ENCODE measurements around the gene ZNF416.

The ZNF416 gene

GRCh38 chr19:57578487-57579205, at the start of gene ZNF416:
TSS of gene ZNF416 (minus strand) at chr19:57578911. CDS start at chr19:57578704, 207 bp downstream.
- peak; percentile 100 for DNase-seq

- DNase-seq: no peak
Observed at GRCh38 chr19:57623091-57623490, 44.4 kb upstream of the ZNF416 start.

GRCh38 chr19:57620673-57621348, 42.1 kb upstream of the ZNF416 start:
- no peak for DNase-seq

- DNase-seq: no peak
Observed at GRCh38 chr19:57615346-57615745, 36.6 kb upstream of the ZNF416 start.

GRCh38 chr19:57613941-57614743, 35.4 kb upstream of the ZNF416 start, which contains the start of gene ZNF134:
TSS of gene ZNF134 (plus strand) at chr19:57614242. CDS start at chr19:57619469, 5,227 bp downstream.
- DNase-seq: peak; percentile 97

GRCh38 chr19:57611113-57611512, 32.4 kb upstream of the ZNF416 start:
- no peak for DNase-seq

- no peak for DNase-seq
Observed at GRCh38 chr19:57606931-57607330, 28.2 kb upstream of the ZNF416 start.

- DNase-seq: peak; percentile 95
Observed at GRCh38 chr19:57599761-57600383, 21.2 kb upstream of the ZNF416 start, which contains the start of gene ZNF530. TSS of gene ZNF530 (plus strand) at chr19:57599885. CDS start at chr19:57604346, 4,461 bp downstream.

GRCh38 chr19:57599377-57599760, 20.7 kb upstream of the ZNF416 start:
- no peak for DNase-seq

GRCh38 chr19:57587529-57587928, 8.8 kb upstream of the ZNF416 start:
- no peak for DNase-seq

- DNase-seq: peak; percentile 88
Observed at GRCh38 chr19:57583521-57584416, 5.1 kb upstream of the ZNF416 start, which contains the start of gene ZIK1. TSS of gene ZIK1 (plus strand) at chr19:57584145. CDS start at chr19:57584357, 212 bp downstream.

GRCh38 chr19:57583104-57583520, 4.4 kb upstream of the ZNF416 start:
- DNase-seq: no peak

GRCh38 chr19:57576661-57577060, 2.0 kb downstream of the ZNF416 start:
- DNase-seq: no peak

GRCh38 chr19:57572415-57572947, 6.2 kb downstream of the ZNF416 start:
- DNase-seq: no peak

- no peak for DNase-seq
Observed at GRCh38 chr19:57570707-57571106, 8.0 kb downstream of the ZNF416 start.

GRCh38 chr19:57566396-57567265, 12.1 kb downstream of the ZNF416 start:
- no peak for DNase-seq

- DNase-seq: no peak
Observed at GRCh38 chr19:57563547-57563946, 15.2 kb downstream of the ZNF416 start.

GRCh38 chr19:57560049-57560491, 18.6 kb downstream of the ZNF416 start:
- no peak for DNase-seq

GRCh38 chr19:57559404-57560025, 19.2 kb downstream of the ZNF416 start, which contains the start of gene ZNF550:
TSS of gene ZNF550 (minus strand) at chr19:57559863. CDS start at chr19:57559682, 181 bp downstream.
- DNase-seq: peak; percentile 97

- no peak for DNase-seq
Observed at GRCh38 chr19:57559008-57559403, 19.7 kb downstream of the ZNF416 start.
